Stimulated activated memory B cell treated with anti-CD40 and anti-IgM and Interleukin-4, amounts not matched to agents 10 μg/mL and 1 μg/mL and 100 μg/mL, for 72 hours (primary cell): ENCODE data around the gene KCNJ10.

Source experiments
- ATAC-seq: fragments of 150-1000 bp; cut with Tn5 transposase; 2 replicates; pipeline ENCODE4 v1.10.0; 2021
- H3K27ac Mint-ChIP-seq: one replicate; pipeline ENCODE4 v1.8.0; 2022; ENCODE audit warnings: mild to moderate bottlenecking, mixed read lengths
- H3K27me3 Mint-ChIP-seq: one replicate; pipeline ENCODE4 v1.8.0; 2022; ENCODE audit warnings: mixed read lengths
- H3K36me3 Mint-ChIP-seq: one replicate; pipeline ENCODE4 v1.8.0; 2022; ENCODE audit warnings: mixed read lengths
- H3K4me1 Mint-ChIP-seq: one replicate; pipeline ENCODE4 v1.8.0; 2022; ENCODE audit warnings: mixed read lengths
- H3K4me3 Mint-ChIP-seq: one replicate; pipeline ENCODE4 v1.8.0; 2022; ENCODE audit warnings: mild to moderate bottlenecking, moderate library complexity, mixed read lengths
- H3K9me3 Mint-ChIP-seq: one replicate; pipeline ENCODE4 v1.8.0; 2022; ENCODE audit warnings: mixed read lengths

The KCNJ10 gene

DNA sequence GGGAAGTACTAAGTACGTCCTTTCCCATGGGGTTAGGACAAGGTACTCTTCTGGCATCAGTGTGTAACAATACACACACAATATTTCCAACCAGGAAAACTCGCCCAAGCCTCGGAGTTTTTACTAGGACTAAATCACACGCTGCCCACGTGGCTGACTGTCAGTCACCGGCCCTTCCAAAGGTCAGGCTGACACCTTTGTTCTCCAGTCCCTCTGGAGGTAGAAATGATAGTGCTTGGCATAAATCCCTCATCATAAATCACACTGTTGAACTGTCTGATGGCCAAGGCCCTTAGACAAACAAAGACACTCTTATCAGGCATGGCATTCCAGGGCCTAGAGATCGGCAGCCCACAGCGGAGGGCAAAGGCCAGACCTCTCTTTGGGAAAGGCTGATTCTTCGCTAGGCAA is 99.0 kb downstream of the KCNJ10 start:
- ATAC-seq = no peak
- H3K4me3 Mint-ChIP-seq = no peak overlapping the region

DNA sequence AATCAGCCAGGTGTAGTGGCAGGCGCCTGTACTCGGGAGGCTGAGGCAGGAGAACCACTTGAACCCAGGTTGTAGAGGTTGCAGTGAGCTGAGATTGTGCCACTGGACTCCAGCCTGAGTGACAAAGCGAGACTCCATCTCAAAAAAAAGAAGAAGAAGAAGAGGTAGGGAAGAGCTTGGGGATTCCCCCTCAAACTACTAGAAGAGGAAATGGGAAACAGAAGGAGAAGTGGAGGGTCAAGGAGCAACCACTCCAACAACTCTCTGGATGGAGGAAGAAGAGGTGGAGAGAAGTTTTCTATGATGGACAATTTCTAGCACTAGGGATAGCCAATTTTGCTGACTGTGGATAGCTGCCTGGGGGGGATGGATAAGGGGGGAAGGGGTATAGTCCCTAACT is 101.1 kb downstream of the KCNJ10 start:
- ATAC-seq = no peak
- Mint-ChIP-seq H3K27ac (no peak overlapping the region), H3K36me3 (no peaks in the 10 kb centered on the region), H3K9me3 (no peaks in the 10 kb centered on the region), H3K4me3 (no peak overlapping the region), H3K27me3 (peaks cover 41% of the 10 kb centered on the region), H3K4me1 (no peaks in the 10 kb centered on the region)

More for the DNA sequence above, 99.0 kb downstream of the KCNJ10 start:
- Mint-ChIP-seq H3K27me3 (peaks cover 38% of the 10 kb centered on the region), H3K9me3 (no peaks in the 10 kb centered on the region), H3K27ac (no peak overlapping the region), H3K36me3 (no peaks in the 10 kb centered on the region), H3K4me1 (no peaks in the 10 kb centered on the region)

DNA sequence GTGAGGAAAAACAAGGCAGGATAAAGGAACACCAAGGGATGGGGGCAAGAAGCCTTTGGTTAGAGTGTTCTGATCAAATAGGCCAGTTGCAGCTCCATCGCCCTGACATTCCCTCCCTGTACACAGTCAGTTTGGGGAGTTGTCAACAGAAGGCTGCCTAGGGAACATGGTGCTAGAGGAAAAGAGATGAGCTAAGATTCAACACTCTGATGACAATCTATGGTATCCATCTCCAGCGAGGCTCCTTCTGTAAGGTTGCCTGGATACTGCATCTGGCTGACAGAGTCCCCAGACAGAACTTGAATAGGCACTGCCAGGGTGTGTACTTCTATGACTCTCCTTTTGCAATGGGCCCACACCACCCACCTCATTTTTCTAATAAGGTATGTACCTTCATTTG is 104.7 kb downstream of the KCNJ10 start:
- H3K27ac Mint-ChIP-seq = no peak overlapping the region
- peaks cover 43% of the 10 kb centered on the region for H3K27me3 Mint-ChIP-seq
- no peak overlapping the region for H3K4me3 Mint-ChIP-seq
- H3K4me1 Mint-ChIP-seq = no peaks in the 10 kb centered on the region
- H3K9me3 Mint-ChIP-seq = no peaks in the 10 kb centered on the region
- H3K36me3 Mint-ChIP-seq = no peaks in the 10 kb centered on the region
- no peak for ATAC-seq

DNA sequence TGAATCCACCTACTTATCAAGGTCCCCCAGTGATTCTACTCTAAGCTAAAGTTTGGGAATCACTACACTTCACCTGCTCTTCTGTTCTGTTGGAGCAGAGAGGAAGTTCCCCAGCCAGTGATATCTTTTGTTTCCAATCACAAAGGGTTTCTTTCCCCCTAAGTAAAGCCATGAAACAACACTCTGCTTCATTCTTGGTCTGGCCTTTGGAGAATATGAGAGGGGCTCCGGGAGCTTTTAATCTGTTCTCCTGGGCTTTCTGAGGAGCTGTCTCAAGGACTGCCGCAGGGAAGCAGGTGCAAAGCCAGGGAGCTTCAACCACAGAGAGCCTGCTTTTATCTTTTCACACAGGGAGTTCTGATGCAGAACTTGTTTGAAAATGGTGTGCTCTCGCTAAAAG is 105.8 kb downstream of the KCNJ10 start:
- peaks cover 46% of the 10 kb centered on the region for H3K27me3 Mint-ChIP-seq
- H3K4me1 Mint-ChIP-seq = peaks cover 4% of the 10 kb centered on the region
- no peak for ATAC-seq
- no peaks in the 10 kb centered on the region for H3K9me3 Mint-ChIP-seq
- no peak overlapping the region for H3K4me3 Mint-ChIP-seq
- H3K27ac Mint-ChIP-seq = no peak overlapping the region
- H3K36me3 Mint-ChIP-seq = no peaks in the 10 kb centered on the region

DNA sequence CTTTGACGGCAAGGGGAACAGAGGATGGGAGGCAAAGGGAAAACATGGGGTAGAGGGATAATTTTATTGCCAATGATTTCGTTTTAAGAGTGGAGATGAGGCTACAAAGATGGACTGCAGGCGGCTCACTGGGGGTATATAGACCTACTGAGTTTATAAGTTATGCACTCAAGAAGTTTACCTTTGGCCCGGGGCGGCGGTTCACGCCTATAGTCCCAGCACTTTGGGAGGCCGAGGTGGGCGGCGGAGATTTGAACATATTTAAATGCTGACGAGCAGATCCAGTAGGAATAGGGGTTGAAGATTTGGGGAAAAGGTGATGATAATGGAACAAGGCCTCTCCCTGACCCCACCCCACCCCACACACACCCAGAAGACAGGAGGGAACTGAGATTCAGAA is 107.8 kb downstream of the KCNJ10 start:
- Mint-ChIP-seq H3K27me3 (peaks cover 29% of the 10 kb centered on the region), H3K9me3 (no peaks in the 10 kb centered on the region), H3K4me1 (peaks cover 9% of the 10 kb centered on the region), H3K27ac (no peak overlapping the region), H3K36me3 (no peaks in the 10 kb centered on the region), H3K4me3 (no peak overlapping the region)
- no peak for ATAC-seq

DNA sequence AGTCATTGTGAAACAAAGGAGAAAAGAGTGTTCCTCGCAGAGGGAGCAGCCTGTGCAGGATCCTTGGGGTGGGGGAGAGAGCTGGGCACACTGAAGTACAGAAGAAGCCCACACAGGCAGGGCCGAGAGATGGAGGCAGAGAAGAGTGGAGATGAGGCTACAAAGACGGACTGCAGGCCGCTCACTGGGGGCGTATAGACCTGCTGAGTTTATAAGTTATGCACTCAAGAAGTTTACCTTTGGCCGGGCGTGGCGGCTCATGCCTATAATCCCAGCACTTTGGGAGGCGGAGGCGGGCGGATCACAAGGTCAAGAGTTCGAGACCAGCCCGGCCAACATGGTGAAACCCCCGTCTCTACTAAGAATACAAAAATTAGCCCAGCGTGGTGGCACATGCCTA is 108.3 kb downstream of the KCNJ10 start:
- H3K27ac Mint-ChIP-seq = no peak overlapping the region
- H3K9me3 Mint-ChIP-seq = no peaks in the 10 kb centered on the region
- H3K36me3 Mint-ChIP-seq = no peaks in the 10 kb centered on the region
- H3K4me3 Mint-ChIP-seq = no peak overlapping the region
- peaks cover 9% of the 10 kb centered on the region for H3K4me1 Mint-ChIP-seq
- no peak for ATAC-seq
- H3K27me3 Mint-ChIP-seq = peaks cover 27% of the 10 kb centered on the region

DNA sequence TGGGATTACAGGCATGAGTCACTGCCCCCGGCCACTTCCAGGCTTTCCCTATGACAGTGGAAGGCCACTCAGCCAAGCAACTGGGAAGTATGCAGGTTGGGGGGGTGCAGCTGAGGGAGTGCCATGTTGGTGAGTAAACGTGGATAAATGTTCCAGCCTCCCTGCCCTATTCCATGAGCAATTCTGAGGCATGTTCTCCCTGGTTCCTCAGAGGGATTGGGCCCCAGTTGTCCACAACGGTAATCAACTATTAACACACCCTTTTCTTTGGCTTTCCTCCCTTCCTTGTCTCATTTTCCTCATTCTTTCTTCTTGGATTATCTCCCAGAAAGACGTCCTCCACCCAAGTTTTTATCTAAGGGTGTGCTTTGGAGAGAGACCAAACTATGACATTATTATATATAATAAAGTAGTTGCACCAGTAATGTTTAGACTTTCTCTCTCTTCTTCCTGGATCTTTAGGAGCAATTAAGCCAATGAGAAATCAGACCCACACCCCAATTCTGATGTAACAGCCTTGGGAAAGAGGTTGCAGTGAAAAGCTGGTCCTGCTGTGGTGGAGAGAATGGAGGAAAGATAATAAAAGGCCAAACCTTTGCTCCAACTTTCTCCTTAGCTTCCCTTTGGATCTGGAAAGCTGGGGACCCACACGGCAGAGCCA is 109.1 kb downstream of the KCNJ10 start:
- peaks cover 9% of the 10 kb centered on the region for H3K4me1 Mint-ChIP-seq
- H3K4me3 Mint-ChIP-seq = no peak overlapping the region
- no peaks in the 10 kb centered on the region for H3K9me3 Mint-ChIP-seq
- H3K36me3 Mint-ChIP-seq = no peaks in the 10 kb centered on the region
- no peak for ATAC-seq
- H3K27ac Mint-ChIP-seq = no peak overlapping the region
- H3K27me3 Mint-ChIP-seq = peaks cover 28% of the 10 kb centered on the region

DNA sequence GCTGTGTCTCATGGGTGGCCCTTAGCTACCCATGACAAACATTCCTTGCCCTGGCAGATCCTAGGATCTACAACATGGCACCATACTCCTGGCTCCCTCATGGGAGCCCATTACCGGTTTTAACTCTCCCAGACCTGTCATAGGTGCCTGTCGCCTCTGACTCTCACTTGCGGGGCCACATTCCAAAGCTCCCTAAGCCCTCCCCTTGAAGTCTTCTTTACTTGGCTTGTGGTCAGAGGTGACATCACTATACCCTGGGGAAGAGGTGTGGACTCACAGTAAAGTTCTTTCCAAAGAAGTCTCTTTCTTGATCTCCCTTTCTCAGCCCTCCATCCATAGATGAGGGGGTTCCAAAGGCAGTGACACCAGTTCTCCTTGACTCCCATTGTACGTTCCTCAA is 110.5 kb downstream of the KCNJ10 start:
- peaks cover 31% of the 10 kb centered on the region for H3K27me3 Mint-ChIP-seq
- no peak overlapping the region for H3K4me3 Mint-ChIP-seq
- H3K4me1 Mint-ChIP-seq = peaks cover 9% of the 10 kb centered on the region
- no peak overlapping the region for H3K27ac Mint-ChIP-seq
- no peaks in the 10 kb centered on the region for H3K36me3 Mint-ChIP-seq
- no peak for ATAC-seq
- no peaks in the 10 kb centered on the region for H3K9me3 Mint-ChIP-seq

DNA sequence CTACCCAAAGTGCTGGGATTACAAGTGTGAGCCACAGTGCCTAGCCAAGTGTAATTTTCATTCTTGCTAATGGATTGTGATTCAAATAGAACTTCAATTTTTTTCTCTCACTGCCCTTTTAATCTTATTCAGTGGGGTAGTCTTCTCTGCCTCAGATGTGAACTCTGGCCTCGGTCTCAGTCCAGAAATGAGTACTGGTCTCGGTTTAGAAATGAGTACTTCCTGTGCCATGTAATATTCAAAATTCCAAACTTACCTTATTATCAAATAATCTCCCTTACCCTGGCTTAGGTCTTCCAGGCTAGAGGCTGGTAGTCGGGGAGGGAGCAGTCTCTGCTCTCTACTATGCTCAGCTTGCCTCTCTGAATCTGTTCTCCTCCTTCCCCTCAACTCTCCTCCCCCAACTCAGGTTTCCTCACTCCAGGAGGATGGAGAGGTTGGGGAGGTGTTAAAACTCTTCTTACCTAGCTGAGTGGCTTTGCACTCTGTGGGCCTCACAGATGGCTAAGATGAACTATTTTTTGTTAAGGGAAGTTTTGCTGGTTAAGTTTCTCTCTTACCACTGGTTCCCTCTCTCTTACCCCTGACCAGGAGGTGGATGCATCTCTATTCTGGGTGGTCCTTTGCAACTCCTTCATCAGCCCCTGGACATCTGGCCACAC is 111.1 kb downstream of the KCNJ10 start:
- Mint-ChIP-seq H3K4me3 (no peak overlapping the region), H3K27ac (peak overlapping the region; percentile 11), H3K9me3 (no peaks in the 10 kb centered on the region), H3K27me3 (peaks cover 37% of the 10 kb centered on the region), H3K36me3 (no peaks in the 10 kb centered on the region), H3K4me1 (peaks cover 9% of the 10 kb centered on the region)
- ATAC-seq = peak; percentile 74

DNA sequence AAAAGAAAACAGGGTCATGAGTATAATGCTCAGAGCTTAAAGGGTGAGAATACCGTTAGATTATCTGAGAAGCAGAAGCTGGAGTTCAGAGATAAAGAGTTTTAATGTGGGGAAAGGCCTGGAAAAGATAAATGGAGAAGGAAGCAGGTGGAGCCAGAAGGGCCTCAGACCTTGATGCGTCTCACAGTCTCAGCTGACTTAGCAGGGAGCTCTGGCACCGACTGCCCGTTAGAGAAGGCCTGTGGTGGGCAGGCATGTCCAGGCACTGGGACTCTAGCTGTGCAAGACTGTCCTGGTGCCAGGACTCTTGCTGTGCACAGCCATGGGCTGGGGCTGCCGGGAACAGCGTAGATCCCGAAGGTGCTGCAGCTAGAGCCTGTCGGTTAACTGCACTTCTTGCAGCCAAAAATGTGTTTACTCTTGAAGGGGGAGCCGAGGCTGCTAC is 112.1 kb downstream of the KCNJ10 start:
- Mint-ChIP-seq H3K4me3 (no peak overlapping the region), H3K27ac (no peak overlapping the region), H3K36me3 (no peaks in the 10 kb centered on the region), H3K27me3 (peaks cover 43% of the 10 kb centered on the region), H3K4me1 (peaks cover 9% of the 10 kb centered on the region), H3K9me3 (no peaks in the 10 kb centered on the region)
- ATAC-seq = no peak

DNA sequence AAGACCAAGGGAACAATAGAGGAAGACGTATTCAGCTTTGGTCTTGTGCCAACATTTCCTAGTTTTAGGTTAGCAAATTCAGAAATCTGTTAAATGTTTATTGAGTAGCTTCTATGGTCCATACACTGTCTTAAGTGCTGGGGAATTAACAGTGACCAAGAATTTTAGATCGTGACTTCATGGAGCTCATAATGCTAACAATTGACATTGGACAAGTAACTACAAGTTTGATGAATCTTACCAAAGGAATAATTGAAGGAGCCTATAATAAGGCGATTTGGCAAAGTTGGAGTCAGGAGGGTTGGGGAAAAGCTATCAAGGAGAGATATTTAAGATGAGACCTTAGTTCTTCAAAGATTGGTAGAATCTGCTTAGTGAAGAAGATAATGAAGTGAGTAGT is 114.5 kb downstream of the KCNJ10 start:
- H3K4me1 Mint-ChIP-seq = peaks cover 9% of the 10 kb centered on the region

DNA sequence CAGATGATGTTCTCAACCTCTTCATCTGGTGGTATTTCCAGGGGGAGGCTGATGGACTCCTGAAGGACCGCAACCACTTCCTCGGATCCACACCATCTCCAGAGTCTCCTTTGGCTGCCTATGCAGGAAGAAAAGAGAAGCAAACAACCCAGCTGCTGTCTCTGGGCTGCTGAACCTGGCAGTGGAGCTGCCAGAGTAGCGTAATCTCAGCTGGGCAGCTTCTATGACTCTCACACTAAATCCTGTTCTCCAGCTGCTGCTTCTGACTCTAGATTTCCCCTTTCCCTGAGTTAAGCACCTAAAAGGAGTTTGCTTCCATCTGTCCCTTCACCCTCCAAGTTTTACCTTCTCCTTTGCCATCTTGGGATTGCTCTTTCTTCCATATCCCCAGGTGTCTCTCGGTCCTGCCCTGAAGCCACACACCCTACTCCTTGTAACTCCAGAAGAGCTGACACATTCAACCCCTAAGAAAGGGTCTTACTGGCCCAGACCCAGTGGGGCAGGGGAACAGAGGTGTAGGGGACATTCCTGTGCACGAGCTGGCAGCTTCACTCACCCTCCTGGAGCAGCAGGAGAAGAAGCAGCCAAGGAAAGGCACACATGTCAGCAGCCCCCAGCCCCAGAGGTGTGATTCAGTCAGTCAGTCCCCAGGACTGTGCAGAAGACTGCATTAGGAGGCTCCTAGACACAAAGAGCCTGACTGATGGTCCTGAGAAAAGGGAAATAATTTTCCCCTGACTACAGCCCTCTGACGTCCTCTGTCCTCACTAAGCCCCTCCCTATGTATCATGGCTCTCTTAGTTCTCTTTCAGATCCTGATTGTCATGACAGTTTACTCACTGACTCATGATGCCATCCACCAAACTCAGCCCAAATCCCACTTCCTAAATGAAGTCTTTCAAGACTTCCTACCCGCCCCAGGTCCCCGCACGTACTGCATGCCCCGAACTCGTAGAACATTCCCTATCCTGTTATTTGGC is 116.1 kb downstream of the KCNJ10 start, which contains the start of gene SLAMF9:
Gene SLAMF9 (minus strand): TSS at position 702 of the 980 bp plus-strand sequence. CDS start 100 bp downstream, at position 602.
- Mint-ChIP-seq H3K9me3 (no peaks in the 10 kb centered on the region), H3K4me3 (no peak within 1 kb of the TSS), H3K36me3 (no peaks in the 10 kb centered on the region), H3K27me3 (peaks cover 58% of the 10 kb centered on the region), H3K4me1 (peaks cover 2% of the 10 kb centered on the region), H3K27ac (no peak within 1 kb of the TSS)
- ATAC-seq = no peak

More for the DNA sequence above, 114.5 kb downstream of the KCNJ10 start:
- Mint-ChIP-seq H3K9me3 (no peaks in the 10 kb centered on the region), H3K27me3 (peaks cover 54% of the 10 kb centered on the region), H3K4me3 (no peak overlapping the region), H3K36me3 (no peaks in the 10 kb centered on the region), H3K27ac (no peak overlapping the region)
- no peak for ATAC-seq

DNA sequence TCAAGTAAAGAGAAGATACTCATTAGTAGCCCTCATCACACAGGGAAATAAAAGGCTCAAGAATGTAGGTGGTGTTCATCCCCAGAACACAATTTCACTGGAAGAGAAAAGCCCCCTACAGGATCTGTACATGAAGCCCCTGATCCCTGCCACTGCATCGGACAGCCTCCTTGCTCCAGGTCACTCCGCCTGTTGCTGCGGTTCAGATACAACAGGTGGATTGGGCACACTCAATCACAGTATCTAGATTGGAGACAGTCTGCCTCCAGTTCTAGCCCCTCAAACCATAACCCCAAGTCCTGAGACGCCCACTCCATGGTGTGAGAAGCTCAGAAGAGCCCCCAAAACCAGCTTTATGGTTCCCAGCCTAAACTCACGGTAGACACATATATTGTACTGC is 117.0 kb downstream of the KCNJ10 start:
- Mint-ChIP-seq H3K27ac (no peak overlapping the region), H3K9me3 (no peaks in the 10 kb centered on the region), H3K36me3 (no peaks in the 10 kb centered on the region), H3K27me3 (peaks cover 64% of the 10 kb centered on the region), H3K4me3 (no peak overlapping the region), H3K4me1 (no peaks in the 10 kb centered on the region)
- ATAC-seq = no peak

DNA sequence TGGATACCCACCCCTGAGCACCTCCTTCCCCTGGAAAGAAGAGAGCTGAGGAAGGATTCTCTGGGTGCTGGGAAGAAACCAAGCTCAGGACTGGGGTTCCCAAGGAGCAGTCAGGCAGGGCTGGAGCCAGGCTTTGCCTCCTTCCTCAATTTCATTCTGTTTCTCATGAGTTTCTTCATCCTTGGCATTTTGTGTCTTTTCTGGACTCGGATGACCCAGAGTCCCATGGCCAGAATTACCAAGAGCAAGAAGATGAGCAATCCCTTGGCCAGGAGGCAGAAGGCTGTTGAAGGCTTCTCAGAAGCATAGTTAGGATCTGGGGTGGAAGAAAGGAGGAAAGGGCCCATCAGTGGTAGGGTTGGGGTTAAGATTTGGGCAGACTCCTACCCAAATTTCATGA is 118.4 kb downstream of the KCNJ10 start:
- Mint-ChIP-seq H3K27me3 (peaks cover 64% of the 10 kb centered on the region), H3K4me1 (no peaks in the 10 kb centered on the region), H3K4me3 (no peak overlapping the region), H3K9me3 (no peaks in the 10 kb centered on the region), H3K27ac (no peak overlapping the region), H3K36me3 (no peaks in the 10 kb centered on the region)
- ATAC-seq = no peak

DNA sequence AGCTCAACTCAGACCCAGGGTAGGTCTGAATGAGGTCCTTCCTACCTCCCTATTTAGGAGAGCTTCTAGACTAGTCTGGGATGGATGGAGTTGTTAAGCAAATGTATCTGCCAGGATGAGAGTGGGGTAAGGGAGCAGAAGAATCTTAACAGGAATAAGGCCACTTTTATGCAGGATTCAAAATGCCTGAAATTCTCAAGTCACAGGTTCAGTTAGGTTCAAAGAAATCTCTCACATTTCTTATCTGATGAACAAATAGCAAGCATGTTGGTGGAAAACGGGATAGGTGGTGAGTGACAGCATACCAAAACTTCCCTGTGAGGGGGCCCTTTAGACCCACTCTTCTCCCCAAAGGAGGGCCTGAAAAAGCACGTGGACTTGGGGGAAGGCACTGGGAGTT is 118.9 kb downstream of the KCNJ10 start:
- no peaks in the 10 kb centered on the region for H3K36me3 Mint-ChIP-seq
- ATAC-seq = no peak
- H3K27me3 Mint-ChIP-seq = peaks cover 60% of the 10 kb centered on the region
- no peak overlapping the region for H3K4me3 Mint-ChIP-seq
- H3K27ac Mint-ChIP-seq = no peak overlapping the region
- no peaks in the 10 kb centered on the region for H3K9me3 Mint-ChIP-seq
- H3K4me1 Mint-ChIP-seq = peaks cover under 1% of the 10 kb centered on the region
